ENCODE data around the gene FOXP1. TPM values are rescaled to one million over a fixed set of nuclear protein-coding genes. Genes with fewer than 3 reads are reported as not detected.
A peak's percentile ranks its signal among the peaks of the same experiment; 100 is the strongest.

The FOXP1 gene
- total RNA-seq, 2 donors from 2014 or later, result 119 to 199 TPM

DNA sequence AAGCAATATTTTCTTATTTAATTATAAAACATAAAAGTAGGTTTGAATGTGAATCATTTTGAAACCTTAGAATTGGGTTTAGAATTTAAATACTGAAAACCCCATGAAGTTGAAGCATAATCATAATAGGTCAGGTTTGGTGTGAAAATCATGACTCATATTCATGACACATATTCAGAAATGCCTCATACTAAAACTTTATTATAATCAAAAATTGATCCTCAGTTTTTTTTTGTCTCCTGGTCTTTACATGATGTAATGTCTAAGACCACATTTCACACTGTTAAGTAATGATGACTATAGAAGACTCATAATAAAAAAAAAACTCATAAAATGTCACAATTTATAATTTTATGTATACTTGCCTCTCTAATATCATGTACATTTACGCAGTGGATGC is 190.4 kb downstream of the FOXP1 start:
- peak; percentile 73 to 81 for ATAC-seq
- Mint-ChIP-seq H3K36me3 (peaks cover 0 to 10% of the 10 kb centered on the region in 2 donors), H3K27ac (peak overlapping the region; percentile 41 to 44), H3K9me3 (no peaks in the 10 kb centered on the region)
- no peak for DNase-seq (ENCODE audit: low spot score in 2 of 2)

DNA sequence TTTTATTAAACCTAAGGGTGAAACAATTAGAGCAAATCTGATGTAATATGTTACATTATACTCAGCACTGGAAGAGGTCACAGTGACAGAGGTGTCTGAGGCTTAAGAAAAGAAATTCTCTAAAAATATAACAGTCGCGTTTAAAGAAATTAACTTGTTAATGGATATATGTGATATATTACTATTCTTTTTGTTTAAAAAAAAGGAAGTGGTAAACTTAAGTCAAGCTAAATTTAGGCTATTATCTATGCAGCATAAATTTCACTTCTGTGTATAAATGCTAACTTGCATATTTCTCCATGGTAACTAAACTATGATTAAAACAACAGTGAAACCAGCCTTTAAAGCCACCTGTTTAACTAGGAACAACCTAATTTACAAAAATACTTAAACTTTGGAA is 191.3 kb downstream of the FOXP1 start:
- Mint-ChIP-seq H3K36me3 (peaks cover 0 to 10% of the 10 kb centered on the region in 2 donors), H3K27ac (peak overlapping the region; percentile 89 to 95), H3K9me3 (no peaks in the 10 kb centered on the region)
- DNase-seq (ENCODE audit: low spot score in 2 of 2) (no peak), ATAC-seq (peak; percentile 17 to 53)

DNA sequence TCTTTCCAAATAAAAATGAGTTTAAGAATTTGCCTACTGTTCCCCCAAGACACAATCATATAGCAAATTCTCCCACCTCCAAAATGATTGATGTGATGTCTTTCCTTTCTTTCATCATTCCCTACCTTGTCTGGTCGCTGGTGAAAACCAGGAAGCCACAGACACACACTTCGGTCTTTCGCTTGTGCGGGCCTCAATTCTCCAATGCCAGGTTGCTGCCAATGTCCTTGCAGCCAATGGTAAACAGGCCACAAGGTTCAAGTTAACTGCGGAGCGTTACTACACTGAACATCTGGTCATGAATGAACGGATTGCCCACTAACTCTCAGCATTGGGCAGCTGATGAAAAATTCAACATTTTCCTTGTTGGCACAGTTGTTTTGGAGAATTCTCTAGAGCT is 192.2 kb downstream of the FOXP1 start:
- ATAC-seq, result peak in 1 of 2 donors; percentile 17
- Mint-ChIP-seq H3K27ac (peak overlapping the region; percentile 73 to 89), H3K9me3 (no peaks in the 10 kb centered on the region), H3K36me3 (peaks cover 0 to 10% of the 10 kb centered on the region in 2 donors)
- no peak for DNase-seq (ENCODE audit: low spot score in 2 of 2)

DNA sequence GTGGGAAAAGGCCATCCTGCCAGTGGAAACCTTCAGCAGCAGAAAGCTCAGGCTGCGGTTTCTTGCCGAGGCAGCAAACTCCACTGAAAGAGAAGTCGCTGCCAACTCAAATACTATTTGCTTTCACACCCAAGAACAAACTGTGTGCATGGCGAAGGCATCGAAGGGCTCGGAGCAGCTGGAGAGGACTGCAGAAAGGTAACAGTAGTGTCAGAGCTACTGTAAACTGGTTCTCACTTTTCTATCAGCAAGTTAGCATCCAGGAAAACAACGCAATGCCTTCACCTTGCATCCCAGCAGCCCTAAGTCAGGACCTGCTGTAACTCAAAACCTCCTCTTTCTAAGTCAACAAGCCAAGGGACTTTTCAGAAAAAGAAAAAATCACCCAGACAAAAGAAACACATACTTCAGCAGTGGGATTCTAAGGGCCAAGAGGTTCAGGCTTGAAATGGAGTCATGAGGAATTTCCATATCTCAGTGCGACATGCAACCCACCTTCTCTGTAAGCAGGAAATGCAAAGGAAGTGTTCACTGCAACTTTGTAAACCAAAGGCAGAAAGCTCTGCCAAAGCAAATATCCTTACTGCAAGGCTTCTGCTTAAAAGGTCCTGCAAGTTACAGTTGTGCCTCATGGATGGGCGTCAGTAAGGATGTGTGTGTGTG is 193.5 kb downstream of the FOXP1 start:
- DNase-seq (ENCODE audit: low spot score in 2 of 2) (peak in 1 of 2 donors; percentile 27), ATAC-seq (peak; percentile 10 to 33)
- Mint-ChIP-seq H3K9me3 (no peaks in the 10 kb centered on the region), H3K27ac (peak overlapping the region; percentile 33 to 89), H3K36me3 (peaks cover 0 to 5% of the 10 kb centered on the region in 2 donors)

DNA sequence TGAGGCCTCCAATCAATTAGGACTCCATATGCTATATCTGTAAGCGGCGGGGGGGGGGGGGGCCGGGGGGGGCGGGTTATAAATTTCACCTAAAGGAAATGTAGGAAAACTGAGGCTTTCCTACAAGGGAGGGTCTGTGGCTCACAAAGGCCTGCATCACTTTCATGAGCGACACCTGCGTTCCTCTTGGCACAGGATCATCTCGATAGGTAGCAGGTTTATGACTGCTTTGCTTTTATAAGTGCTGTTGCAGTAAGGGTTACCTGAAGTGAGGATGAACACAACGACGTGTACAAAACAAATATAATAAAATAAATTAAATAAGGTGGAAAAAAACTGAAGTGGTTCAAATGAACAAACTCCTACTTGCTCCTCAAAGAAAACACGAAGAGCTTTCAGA is 194.3 kb downstream of the FOXP1 start:
- DNase-seq (ENCODE audit: low spot score in 2 of 2) (no peak), ATAC-seq (no peak)
- no peaks in the 10 kb centered on the region for H3K9me3 Mint-ChIP-seq
- peaks cover 0 to 3% of the 10 kb centered on the region in 2 donors for H3K36me3 Mint-ChIP-seq
- peak overlapping the region; percentile 57 to 89 for H3K27ac Mint-ChIP-seq

DNA sequence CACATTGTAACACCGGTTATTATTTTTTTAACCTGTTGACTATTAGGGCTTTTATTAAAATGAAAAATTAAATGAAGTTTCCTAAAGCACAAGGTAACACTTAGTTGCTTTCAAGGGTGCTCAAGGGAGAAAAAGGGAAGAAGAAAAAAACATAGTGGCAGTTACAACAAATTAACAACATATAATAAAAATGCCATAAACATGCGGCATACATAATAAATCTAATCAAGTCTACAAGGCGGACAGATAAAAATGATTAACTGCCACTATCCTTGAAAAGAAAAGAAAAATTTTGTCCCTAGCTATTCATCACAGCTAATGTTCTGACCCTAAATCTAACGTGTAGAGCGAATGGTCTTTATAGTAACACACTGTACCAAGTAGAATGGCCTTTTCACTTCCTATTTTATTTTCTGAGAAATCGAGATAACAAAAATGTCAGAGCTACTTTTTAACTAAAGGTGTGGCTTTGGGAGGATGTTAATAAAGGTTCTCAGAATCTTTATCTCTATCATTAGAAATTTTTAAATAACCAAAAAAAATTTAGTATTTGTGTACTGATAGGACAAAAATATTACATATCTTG is 194.9 kb downstream of the FOXP1 start:
- Mint-ChIP-seq H3K36me3 (no peaks in the 10 kb centered on the region), H3K9me3 (no peaks in the 10 kb centered on the region), H3K27ac (peak overlapping the region in 1 of 2 donors; percentile 89)
- ATAC-seq (no peak), DNase-seq (ENCODE audit: low spot score in 2 of 2) (no peak)

DNA sequence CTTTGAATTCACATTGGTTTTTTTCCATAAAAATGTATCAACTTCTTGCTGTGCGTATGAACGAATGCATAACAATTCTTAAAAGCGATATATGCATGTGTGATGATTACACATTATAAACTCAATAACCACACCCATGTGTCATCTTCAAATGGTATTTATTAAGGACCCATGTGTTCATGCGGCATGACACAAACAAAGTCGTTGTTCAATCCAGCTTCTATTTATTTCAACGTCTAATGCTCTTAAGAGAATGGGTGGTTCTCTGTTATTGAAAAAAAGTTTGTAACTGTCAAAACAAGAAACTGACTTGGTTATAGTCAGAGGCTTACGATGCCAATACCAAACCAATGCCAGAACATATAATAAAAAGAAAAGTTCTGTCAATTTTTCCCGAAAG is 195.9 kb downstream of the FOXP1 start:
- Mint-ChIP-seq H3K9me3 (no peaks in the 10 kb centered on the region), H3K36me3 (no peaks in the 10 kb centered on the region), H3K27ac (no peak overlapping the region)
- DNase-seq (ENCODE audit: low spot score in 2 of 2) (no peak), ATAC-seq (no peak)

DNA sequence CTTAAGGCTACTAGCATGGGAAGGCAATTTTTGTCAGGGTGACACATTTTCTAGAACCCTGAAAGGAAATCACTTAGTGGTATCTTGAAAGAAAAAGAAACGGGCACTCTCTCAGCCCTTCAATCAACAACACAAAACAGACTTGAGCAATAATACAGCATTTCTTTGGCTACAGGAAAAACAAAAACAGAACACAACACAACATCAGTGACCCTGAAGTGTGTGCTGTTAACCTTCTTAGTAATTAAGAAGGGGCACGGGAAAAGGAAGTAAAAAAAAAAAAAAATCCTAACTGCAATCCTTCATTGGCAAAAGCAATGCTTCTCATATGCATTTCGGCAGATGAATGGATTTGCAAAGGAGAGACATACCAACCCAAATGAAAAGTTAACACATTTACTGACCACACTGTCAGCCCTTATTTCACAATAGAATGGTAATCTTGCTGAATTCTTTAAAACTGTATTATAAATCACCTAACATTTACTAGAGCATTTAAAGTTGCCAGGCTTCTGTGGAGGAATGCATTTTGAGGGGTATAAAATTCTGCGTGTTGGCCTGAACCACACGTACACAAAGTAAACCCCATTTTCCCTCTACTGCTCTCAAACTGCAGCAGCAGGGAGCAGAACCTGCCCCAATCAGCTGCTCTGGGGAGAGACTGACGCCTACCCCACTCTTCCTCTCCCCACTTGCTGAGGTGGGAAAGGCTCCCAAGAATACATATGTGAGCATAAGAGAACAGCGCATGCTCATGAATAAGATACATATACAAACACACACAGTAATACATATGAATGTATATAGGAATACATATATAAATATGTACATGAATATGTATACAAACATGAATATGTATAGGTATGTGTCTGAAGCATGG is 198.5 kb downstream of the FOXP1 start:
- peak overlapping the region; percentile 85 to 92 for H3K27ac Mint-ChIP-seq
- H3K9me3 Mint-ChIP-seq, result no peaks in the 10 kb centered on the region
- DNase-seq (ENCODE audit: low spot score in 2 of 2), result no peak
- no peak for ATAC-seq
- peaks cover 0 to 5% of the 10 kb centered on the region in 2 donors for H3K36me3 Mint-ChIP-seq

DNA sequence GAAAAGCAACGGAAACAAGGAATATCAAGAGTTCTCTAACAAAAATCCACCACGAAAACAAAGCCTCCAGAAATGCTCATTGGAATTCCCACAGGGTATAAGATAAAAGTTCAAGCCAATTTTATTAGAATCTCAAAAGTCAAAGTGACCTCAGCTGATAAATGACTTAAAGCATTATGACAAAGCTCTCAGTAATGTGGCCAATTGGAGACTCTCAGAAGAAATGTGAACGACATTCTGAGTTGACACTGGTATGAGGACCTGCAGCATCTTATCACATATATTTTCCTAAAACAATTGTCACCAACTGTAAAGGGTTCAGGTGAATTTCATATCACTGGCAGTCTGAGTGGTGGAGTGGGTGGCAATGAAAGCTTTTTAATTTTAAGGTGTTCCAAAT is 199.1 kb downstream of the FOXP1 start:
- ATAC-seq, result peak in 1 of 2 donors; percentile 17
- Mint-ChIP-seq H3K36me3 (peaks cover 0 to 5% of the 10 kb centered on the region in 2 donors), H3K27ac (peak overlapping the region; percentile 85 to 92), H3K9me3 (no peaks in the 10 kb centered on the region)
- no peak for DNase-seq (ENCODE audit: low spot score in 2 of 2)

DNA sequence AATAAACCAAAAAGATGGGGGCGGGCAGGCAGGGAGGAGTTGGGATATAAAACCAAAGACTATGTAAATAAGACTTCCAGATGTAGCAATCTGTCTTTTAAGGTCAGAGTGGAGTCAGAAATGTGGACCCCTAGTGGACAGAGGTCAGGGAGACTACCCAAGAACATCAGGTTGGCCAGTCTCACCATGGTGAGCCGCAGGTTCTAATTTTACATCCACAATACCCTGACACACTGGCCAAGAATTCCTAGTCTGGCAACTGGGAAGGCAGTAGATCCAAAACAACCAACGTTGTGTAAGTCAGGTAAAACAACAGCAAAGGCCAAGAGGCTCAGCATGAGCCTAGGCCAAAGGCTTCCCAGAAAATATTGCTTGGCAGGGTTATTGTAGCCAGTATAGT is 203.4 kb downstream of the FOXP1 start:
- no peaks in the 10 kb centered on the region for H3K9me3 Mint-ChIP-seq
- peaks cover 0 to 5% of the 10 kb centered on the region in 2 donors for H3K36me3 Mint-ChIP-seq
- no peak for DNase-seq (ENCODE audit: low spot score in 2 of 2)
- H3K27ac Mint-ChIP-seq, result peak overlapping the region; percentile 62 to 87
- no peak for ATAC-seq

DNA sequence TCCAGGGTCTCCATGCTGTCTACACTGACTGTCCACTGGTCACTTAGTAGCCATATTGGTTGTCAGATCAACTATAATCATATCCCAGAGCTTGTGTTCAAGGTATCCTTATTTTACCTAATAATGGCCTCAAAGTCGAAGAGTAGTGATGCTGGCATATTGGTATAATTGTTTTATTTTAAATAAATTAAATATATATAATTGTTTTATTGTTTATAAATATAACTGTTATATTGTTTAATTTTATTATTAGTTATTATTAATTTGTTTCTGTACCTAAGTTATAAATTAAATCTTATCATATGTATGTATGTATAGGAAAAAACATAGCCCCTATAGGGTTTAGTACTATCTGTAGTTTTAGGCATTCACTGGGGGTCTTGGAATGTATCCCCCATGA is 205.0 kb downstream of the FOXP1 start:
- no peak for DNase-seq (ENCODE audit: low spot score in 2 of 2)
- Mint-ChIP-seq H3K9me3 (no peaks in the 10 kb centered on the region), H3K36me3 (peaks cover 0 to 5% of the 10 kb centered on the region in 2 donors), H3K27ac (no peak overlapping the region)
- ATAC-seq, result no peak

DNA sequence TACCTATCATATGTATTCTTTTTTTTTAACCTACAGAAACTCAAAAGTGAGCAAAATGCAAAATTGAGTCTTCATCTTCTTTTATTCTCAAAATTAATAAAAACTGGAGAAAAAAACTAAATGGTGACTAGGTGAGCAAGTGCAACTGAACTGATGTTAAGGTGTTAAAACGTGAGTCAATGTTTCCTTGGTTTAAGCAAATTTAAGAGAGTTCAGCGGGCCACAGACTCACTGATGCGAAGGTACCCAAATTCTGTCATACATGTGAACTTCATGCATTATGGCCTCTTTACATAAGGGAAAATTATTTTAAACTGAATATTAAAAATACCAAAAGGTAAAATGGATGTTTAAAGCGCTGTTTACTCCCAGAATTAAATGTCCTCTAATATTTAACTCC is 206.6 kb downstream of the FOXP1 start:
- DNase-seq (ENCODE audit: low spot score in 2 of 2) (no peak), ATAC-seq (peak in 1 of 2 donors; percentile 42)
- H3K27ac Mint-ChIP-seq, result peak overlapping the region; percentile 38 to 44
- peaks cover 0 to 5% of the 10 kb centered on the region in 2 donors for H3K36me3 Mint-ChIP-seq
- H3K9me3 Mint-ChIP-seq, result no peaks in the 10 kb centered on the region

DNA sequence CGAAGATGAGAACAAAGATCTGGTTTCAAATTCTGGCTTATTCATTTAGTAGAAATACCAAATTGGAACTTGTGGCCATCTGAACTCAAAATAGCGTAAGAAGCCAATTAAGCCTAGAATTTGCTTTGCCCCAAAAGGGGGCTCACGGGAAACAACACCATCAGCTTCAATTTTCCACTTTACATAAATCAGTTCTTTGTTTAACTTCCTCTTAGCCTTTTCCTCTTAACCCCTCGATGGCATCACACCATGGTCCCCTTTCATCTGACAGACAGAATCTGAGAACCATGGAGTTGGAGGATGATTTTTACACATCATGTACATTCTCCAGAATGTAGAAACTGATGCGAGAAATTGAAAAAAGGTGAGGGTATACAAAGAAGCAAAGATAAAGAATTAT is 207.0 kb downstream of the FOXP1 start:
- Mint-ChIP-seq H3K9me3 (no peaks in the 10 kb centered on the region), H3K27ac (peak overlapping the region; percentile 38 to 44), H3K36me3 (peaks cover 0 to under 1% of the 10 kb centered on the region in 2 donors)
- no peak for DNase-seq (ENCODE audit: low spot score in 2 of 2)
- ATAC-seq, result no peak

DNA sequence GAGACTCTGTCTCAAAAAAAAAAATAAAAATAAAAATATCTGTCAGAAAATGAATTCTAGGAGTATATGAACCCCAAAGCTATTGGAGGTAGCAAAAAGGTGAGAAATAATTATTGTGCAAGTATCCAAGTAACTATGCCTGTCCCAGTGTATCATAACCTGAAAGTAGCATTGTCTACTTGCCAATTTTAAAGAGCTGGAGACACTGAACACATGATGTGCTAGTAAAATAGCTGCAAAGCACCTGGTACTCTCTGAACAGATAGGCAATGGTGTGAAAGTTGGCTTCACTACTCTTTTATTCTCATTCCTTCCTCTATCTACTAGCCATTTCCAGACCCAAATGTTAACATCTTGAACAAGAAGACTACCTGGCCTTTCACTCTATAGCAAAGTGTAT is 208.9 kb downstream of the FOXP1 start:
- Mint-ChIP-seq H3K36me3 (no peaks in the 10 kb centered on the region), H3K9me3 (no peaks in the 10 kb centered on the region), H3K27ac (no peak overlapping the region)
- no peak for ATAC-seq
- no peak for DNase-seq (ENCODE audit: low spot score in 2 of 2)

DNA sequence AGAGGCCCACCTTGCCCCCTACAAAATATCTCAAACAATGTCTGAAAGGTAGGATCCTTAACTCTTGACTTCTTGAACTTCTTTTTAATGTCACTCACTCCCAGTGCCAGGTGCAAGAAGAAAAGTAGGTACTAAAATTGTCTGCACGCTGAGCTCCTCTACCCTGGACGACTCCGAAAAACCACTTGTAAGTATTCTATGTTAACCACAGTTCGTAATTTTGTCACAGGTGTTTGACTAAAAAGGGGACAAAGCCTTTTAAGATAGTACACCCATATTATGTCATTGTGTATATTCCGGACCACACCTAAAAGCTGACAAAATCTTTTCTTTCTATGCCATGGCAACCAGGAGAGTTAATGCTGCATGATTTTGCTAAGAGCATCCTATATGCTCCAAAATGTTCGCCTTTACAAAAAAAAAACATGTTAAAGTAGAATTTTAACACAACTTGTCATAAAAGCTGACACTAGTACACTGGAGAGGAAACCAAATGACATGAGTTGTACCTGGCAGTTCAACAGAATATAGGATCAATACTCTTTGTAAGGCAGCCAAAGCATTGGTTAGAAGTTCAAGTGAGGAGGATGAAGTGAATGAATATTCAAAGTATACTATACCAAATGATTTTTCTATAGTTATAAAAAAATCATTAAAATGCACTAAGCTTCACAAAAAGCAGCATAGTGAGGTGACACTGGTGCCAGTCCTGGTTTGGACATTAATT is 210.5 kb downstream of the FOXP1 start:
- ATAC-seq (peak; percentile 92 to 97), DNase-seq (ENCODE audit: low spot score in 2 of 2) (no peak)
- Mint-ChIP-seq H3K27ac (peak overlapping the region; percentile 40 to 80), H3K9me3 (no peaks in the 10 kb centered on the region), H3K36me3 (no peaks in the 10 kb centered on the region)

DNA sequence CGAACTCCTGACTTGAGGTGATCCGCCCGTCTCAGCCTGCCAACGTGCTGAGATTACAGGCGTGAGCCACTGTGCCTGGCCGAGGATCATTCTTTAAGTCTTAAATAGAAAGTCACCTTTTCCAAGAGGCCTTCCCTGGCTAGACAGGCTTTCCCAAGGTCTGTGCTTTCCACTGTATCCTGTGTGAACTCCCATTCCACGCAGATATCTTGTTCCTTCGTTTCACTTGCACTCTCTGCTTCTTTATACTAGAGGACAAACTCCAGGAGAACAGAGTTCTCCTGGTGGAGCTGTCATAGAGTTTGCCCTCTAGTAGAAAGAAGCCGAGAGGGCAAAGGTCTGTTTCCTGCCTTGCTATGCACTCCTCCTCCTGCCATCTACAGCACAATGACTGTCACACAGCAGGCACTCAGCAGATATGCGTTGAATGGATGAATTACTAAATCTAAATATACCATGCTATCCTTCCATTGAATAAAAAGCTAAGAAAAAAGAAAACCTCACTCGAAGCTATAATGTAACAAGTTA is 211.2 kb downstream of the FOXP1 start:
- no peak for DNase-seq (ENCODE audit: low spot score in 2 of 2)
- Mint-ChIP-seq H3K27ac (peak overlapping the region; percentile 40 to 80), H3K9me3 (no peaks in the 10 kb centered on the region), H3K36me3 (no peaks in the 10 kb centered on the region)
- peak; percentile 13 to 17 for ATAC-seq

All from activated naive CD4-positive, alpha-beta T cell treated with anti-CD3 and anti-CD28 coated beads, Interleukin-2, amount 50 U/mL, for 72 hours (primary cell).